ENCODE data around the gene MAP7D3.

Gene MAP7D3

GRCh38 chrX:136227074-136227473, 24.1 kb downstream of the MAP7D3 start:
- DNase-seq (ENCODE audit: low read depth) = no peak
- no peak overlapping the region for H3K4me3 ChIP-seq (ENCODE audit: low read depth, low read length)
- TF ChIP-seq CTCF (IDR thresholded peaks at IDR 0.05; ENCODE audit: low read depth, low read length, missing control alignments) = no peak

- no peak overlapping the region for H3K4me3 ChIP-seq (ENCODE audit: low read depth, low read length)
- DNase-seq (ENCODE audit: low read depth) = no peak
- TF ChIP-seq CTCF (IDR thresholded peaks at IDR 0.05; ENCODE audit: low read depth, low read length, missing control alignments) = no peak
Measured at GRCh38 chrX:136221851-136222513, 29.2 kb downstream of the MAP7D3 start.

GRCh38 chrX:136220951-136221350, 30.2 kb downstream of the MAP7D3 start:
- TF ChIP-seq CTCF (IDR thresholded peaks at IDR 0.05; ENCODE audit: low read depth, low read length, missing control alignments) = no peak
- DNase-seq (ENCODE audit: low read depth) = no peak
- H3K4me3 ChIP-seq (ENCODE audit: low read depth, low read length) = no peak overlapping the region

GRCh38 chrX:136220540-136220939, 30.7 kb downstream of the MAP7D3 start:
- TF ChIP-seq CTCF (IDR thresholded peaks at IDR 0.05; ENCODE audit: low read depth, low read length, missing control alignments) = no peak
- DNase-seq (ENCODE audit: low read depth) = no peak
- H3K4me3 ChIP-seq (ENCODE audit: low read depth, low read length) = no peak overlapping the region

GRCh38 chrX:136219893-136220292, 31.3 kb downstream of the MAP7D3 start:
- TF ChIP-seq CTCF (IDR thresholded peaks at IDR 0.05; ENCODE audit: low read depth, low read length, missing control alignments) = no peak
- no peak for DNase-seq (ENCODE audit: low read depth)
- no peak overlapping the region for H3K4me3 ChIP-seq (ENCODE audit: low read depth, low read length)

- no peak overlapping the region for H3K4me3 ChIP-seq (ENCODE audit: low read depth, low read length)
- DNase-seq (ENCODE audit: low read depth) = no peak
- TF ChIP-seq CTCF (IDR thresholded peaks at IDR 0.05; ENCODE audit: low read depth, low read length, missing control alignments) = no peak
Measured at GRCh38 chrX:136215559-136215958, 35.6 kb downstream of the MAP7D3 start.

- no peak overlapping the region for H3K4me3 ChIP-seq (ENCODE audit: low read depth, low read length)
- DNase-seq (ENCODE audit: low read depth) = no peak
- TF ChIP-seq CTCF (IDR thresholded peaks at IDR 0.05; ENCODE audit: low read depth, low read length, missing control alignments) = no peak
Measured at GRCh38 chrX:136214551-136214950, 36.6 kb downstream of the MAP7D3 start.

All from GM12864 (cell line).